Astrocyte of the hippocampus (primary cell): ENCODE data around the gene OR51E1.

Source experiments
- DNase-seq: peaks from one replicate; pipeline ENCODE4 v3.0.0; 2011; ENCODE audit warnings: low read depth, low spot score

OR51E1 gene

GRCh38 chr11:4643682-4644081 lies at the start of gene OR51E1:
TSS of gene OR51E1 (plus strand) at chr11:4643982. CDS start at chr11:4652527, 8,545 bp downstream.
- DNase-seq: no peak

- DNase-seq: no peak
These were observed 38.7 kb upstream of the OR51E1 start for GRCh38 chr11:4605057-4605456.

- peak; percentile 17 for DNase-seq
These were observed 37.4 kb upstream of the OR51E1 start for GRCh38 chr11:4606231-4607015.

GRCh38 chr11:4607096-4607495 lies 36.7 kb upstream of the OR51E1 start:
- peak; percentile 10 for DNase-seq

GRCh38 chr11:4607781-4608666 lies 35.8 kb upstream of the OR51E1 start, which contains the start of gene TRIM68:
TSS of gene TRIM68 (minus strand) at chr11:4608231. CDS start at chr11:4605504, 2,727 bp downstream.
- peak; percentile 98 for DNase-seq

- no peak for DNase-seq
These were observed 33.4 kb upstream of the OR51E1 start for GRCh38 chr11:4610258-4610935.

GRCh38 chr11:4611986-4612385 lies 31.8 kb upstream of the OR51E1 start:
- no peak for DNase-seq

- DNase-seq: no peak
These were observed 27.8 kb upstream of the OR51E1 start for GRCh38 chr11:4615856-4616444.

GRCh38 chr11:4619514-4619913 lies 24.3 kb upstream of the OR51E1 start:
- no peak for DNase-seq

- peak; percentile 70 for DNase-seq
These were observed 17.3 kb upstream of the OR51E1 start for GRCh38 chr11:4626207-4627099.

GRCh38 chr11:4636136-4636535 lies 7.6 kb upstream of the OR51E1 start:
- no peak for DNase-seq

GRCh38 chr11:4636962-4637661 lies 6.7 kb upstream of the OR51E1 start, which contains the start of gene OR51D1:
TSS of gene OR51D1 (plus strand) at chr11:4637477. CDS start at chr11:4639791, 2,314 bp downstream.
- peak; percentile 82 for DNase-seq

- DNase-seq: no peak
These were observed 6.1 kb upstream of the OR51E1 start for GRCh38 chr11:4637662-4638047.

- DNase-seq: no peak
These were observed 3.9 kb upstream of the OR51E1 start for GRCh38 chr11:4639931-4640330.

- DNase-seq: no peak
These were observed 2.3 kb upstream of the OR51E1 start for GRCh38 chr11:4641501-4641900.

GRCh38 chr11:4642043-4642442 lies 1.7 kb upstream of the OR51E1 start:
- no peak for DNase-seq

- no peak for DNase-seq
These were observed 706 bp upstream of the OR51E1 start for GRCh38 chr11:4643076-4643475.

- no peak for DNase-seq
These were observed 451 bp downstream of the OR51E1 start for GRCh38 chr11:4644233-4644632.

GRCh38 chr11:4645974-4646373 lies 2.2 kb downstream of the OR51E1 start:
- no peak for DNase-seq

- DNase-seq: no peak
These were observed 4.0 kb downstream of the OR51E1 start for GRCh38 chr11:4647766-4648165.
